DOHH2 (cell line): ENCODE measurements around the gene SULT4A1.

Experiments
- CTCF ChIP-seq: fragments of 200-600 bp; sonication (generic); IDR thresholded peaks from one replicate; pipeline ENCODE4 v1.5.1; 2014; ENCODE audit warnings: antibody characterized with exemption, mild to moderate bottlenecking, low read depth, low read length; ENCODE audit not compliant: poor library complexity, severe bottlenecking
- EZH2phosphoT487 ChIP-seq: fragments of 200-600 bp; sonication (generic); IDR thresholded peaks from 2 replicates; pipeline ENCODE4 v1.6.1; 2017; ENCODE audit warnings: borderline replicate concordance, mild to moderate bottlenecking, antibody characterized with exemption, low read length, moderate library complexity, mixed read lengths

- TF ChIP-seq CTCF (no peak), EZH2phosphoT487 (no peak)
These were observed 18.3 kb upstream of the SULT4A1 start for GRCh38 chr22:43880541-43880991.
